Progenitor cell of endocrine pancreas (in vitro differentiated cells): Measurements from ENCODE around the gene GRIK1. TPM values are rescaled to one million over a fixed set of nuclear protein-coding genes. Genes with fewer than 3 reads are reported as not detected.

Source experiments
- DNase-seq: peaks from one replicate; pipeline ENCODE4 v3.0.0; 2021; ENCODE audit warnings: low spot score; ENCODE audit not compliant: unreplicated experiment
- H3K27ac Mint-ChIP-seq: 2 replicates; pipeline ENCODE4 v1.8.0; 2021; ENCODE audit warnings: mild to moderate bottlenecking, moderate library complexity, mixed read lengths
- H3K27me3 Mint-ChIP-seq: 2 replicates; pipeline ENCODE4 v1.8.0; 2021; ENCODE audit warnings: mixed read lengths
- H3K36me3 Mint-ChIP-seq: 2 replicates; pipeline ENCODE4 v1.8.0; 2022; ENCODE audit warnings: mixed read lengths; ENCODE audit not compliant: insufficient read depth
- H3K4me1 Mint-ChIP-seq: 2 replicates; pipeline ENCODE4 v1.8.0; 2021; ENCODE audit warnings: low read depth, mixed read lengths
- H3K4me3 Mint-ChIP-seq: 2 replicates; pipeline ENCODE4 v1.8.0; 2021; ENCODE audit warnings: low read depth, mild to moderate bottlenecking, moderate library complexity, mixed read lengths
- H3K9me3 Mint-ChIP-seq: 2 replicates; pipeline ENCODE4 v1.8.0; 2021; ENCODE audit warnings: low read depth, mixed read lengths
- CTCF ChIP-seq: fragments of 200-600 bp; sonication (generic); IDR thresholded peaks from one replicate; pipeline ENCODE4 v1.5.0; 2021; ENCODE audit warnings: antibody characterized with exemption, mild to moderate bottlenecking; ENCODE audit not compliant: unreplicated experiment
- total RNA-seq: library from RNA; stranded (reverse); gene quantifications from 2 replicates; pipeline ENCODE4 v1.2.1, GENCODE V29; 2021

The GRIK1 gene
- total RNA-seq, 1 donor from 2014 or later = 0.26 TPM

- H3K27ac Mint-ChIP-seq = no peak overlapping the region
- H3K9me3 Mint-ChIP-seq = peaks cover 4% of the 10 kb centered on the region
- peaks cover 2% of the 10 kb centered on the region for H3K27me3 Mint-ChIP-seq
- no peaks in the 10 kb centered on the region for H3K36me3 Mint-ChIP-seq
- no peak for DNase-seq
- TF ChIP-seq CTCF = no peak
- H3K4me1 Mint-ChIP-seq = peaks cover 5% of the 10 kb centered on the region
- H3K4me3 Mint-ChIP-seq = no peak overlapping the region
Measured at GRCh38 chr21:29751473-29752185, 188.2 kb downstream of the GRIK1 start.

GRCh38 chr21:29749957-29750356 lies 189.8 kb downstream of the GRIK1 start:
- H3K27me3 Mint-ChIP-seq = peaks cover 2% of the 10 kb centered on the region
- H3K4me3 Mint-ChIP-seq = no peak overlapping the region
- no peak overlapping the region for H3K27ac Mint-ChIP-seq
- no peaks in the 10 kb centered on the region for H3K9me3 Mint-ChIP-seq
- H3K36me3 Mint-ChIP-seq = no peaks in the 10 kb centered on the region
- no peak for TF ChIP-seq CTCF
- DNase-seq = no peak
- H3K4me1 Mint-ChIP-seq = peaks cover 5% of the 10 kb centered on the region

GRCh38 chr21:29749223-29749622 lies 190.6 kb downstream of the GRIK1 start:
- H3K4me3 Mint-ChIP-seq = no peak overlapping the region
- H3K27me3 Mint-ChIP-seq = peaks cover 7% of the 10 kb centered on the region
- no peaks in the 10 kb centered on the region for H3K36me3 Mint-ChIP-seq
- peaks cover 5% of the 10 kb centered on the region for H3K4me1 Mint-ChIP-seq
- no peak for TF ChIP-seq CTCF
- H3K9me3 Mint-ChIP-seq = no peaks in the 10 kb centered on the region
- DNase-seq = no peak
- no peak overlapping the region for H3K27ac Mint-ChIP-seq

- Mint-ChIP-seq H3K27me3 (peaks cover 7% of the 10 kb centered on the region), H3K27ac (no peak overlapping the region)
Measured at GRCh38 chr21:29748391-29749167, 191.2 kb downstream of the GRIK1 start.

More at GRCh38 chr21:29748391-29749167, 191.2 kb downstream of the GRIK1 start:
- DNase-seq = no peak
- H3K4me1 Mint-ChIP-seq = peaks cover 5% of the 10 kb centered on the region
- no peaks in the 10 kb centered on the region for H3K36me3 Mint-ChIP-seq
- H3K9me3 Mint-ChIP-seq = no peaks in the 10 kb centered on the region
- no peak overlapping the region for H3K4me3 Mint-ChIP-seq
- TF ChIP-seq CTCF = no peak
